Activated CD8-positive, alpha-beta memory T cell treated with anti-CD3 and anti-CD28 coated beads, Interleukin-2, amount 50 U/mL, for 4 hours (primary cell): ENCODE data around the gene ETV3.
"Not testable (repeated sequence)": the region's sequence is repeated elsewhere in the genome, so short reads cannot be mapped to it uniquely, and the experiment has no call there.

ENCODE experiments used
- DNase-seq: peaks from one replicate; pipeline ENCODE4 v3.0.0-alpha.2; 2020

The ETV3 gene

GRCh38 chr1:157138220-157139051 lies at the start of gene ETV3:
TSS of gene ETV3 (minus strand) at chr1:157138395. CDS start at chr1:157136352, 2,043 bp downstream.
- peak; percentile 79 for DNase-seq

- no peak for DNase-seq
These were observed 48.2 kb upstream of the ETV3 start for GRCh38 chr1:157186281-157186992.

GRCh38 chr1:157183870-157184269 lies 45.7 kb upstream of the ETV3 start:
- no peak for DNase-seq

GRCh38 chr1:157182371-157182770 lies 44.2 kb upstream of the ETV3 start:
- DNase-seq = not testable (repeated sequence)

GRCh38 chr1:157181790-157182189 lies 43.6 kb upstream of the ETV3 start:
- DNase-seq = no peak

GRCh38 chr1:157181258-157181657 lies 43.1 kb upstream of the ETV3 start:
- DNase-seq = no peak

GRCh38 chr1:157178490-157178889 lies 40.3 kb upstream of the ETV3 start:
- no peak for DNase-seq

- no peak for DNase-seq
These were observed 39.7 kb upstream of the ETV3 start for GRCh38 chr1:157177733-157178394.

GRCh38 chr1:157176591-157177121 lies 38.5 kb upstream of the ETV3 start:
- no peak for DNase-seq

GRCh38 chr1:157176016-157176415 lies 37.8 kb upstream of the ETV3 start:
- DNase-seq = no peak

GRCh38 chr1:157173900-157174410 lies 35.8 kb upstream of the ETV3 start:
- DNase-seq = no peak

- not testable (repeated sequence) for DNase-seq
These were observed 35.0 kb upstream of the ETV3 start for GRCh38 chr1:157173241-157173640.

- DNase-seq = not testable (repeated sequence)
These were observed 34.4 kb upstream of the ETV3 start for GRCh38 chr1:157172591-157172990.

GRCh38 chr1:157171903-157172503 lies 33.8 kb upstream of the ETV3 start:
- DNase-seq = not testable (repeated sequence)

- DNase-seq = peak; percentile 37
These were observed 32.7 kb upstream of the ETV3 start for GRCh38 chr1:157170677-157171515.

GRCh38 chr1:157168015-157168414 lies 29.8 kb upstream of the ETV3 start:
- DNase-seq = no peak

GRCh38 chr1:157167437-157167836 lies 29.2 kb upstream of the ETV3 start:
- DNase-seq = no peak

- no peak for DNase-seq
These were observed 28.4 kb upstream of the ETV3 start for GRCh38 chr1:157166590-157166989.

- DNase-seq = peak; percentile 78
These were observed 25.3 kb upstream of the ETV3 start for GRCh38 chr1:157163273-157164127.

GRCh38 chr1:157162345-157162744 lies 24.1 kb upstream of the ETV3 start:
- no peak for DNase-seq

GRCh38 chr1:157161901-157162300 lies 23.7 kb upstream of the ETV3 start:
- DNase-seq = no peak
